SK-N-SH treated with all-trans-retinoic acid at 6 μM for 48 hours (cell line): ENCODE data around the gene TMEM219.

Source experiments
- ATAC-seq: fragments of 200-7000 bp; cut with Tn5 transposase; 3 replicates; pipeline ENCODE4 v1.9.1; 2020; ENCODE audit warnings: mild to moderate bottlenecking, moderate library complexity
- ARNTL ChIP-seq: fragments of 450-650 bp; formaldehyde crosslinking; IDR thresholded peaks from 2 replicates; pipeline ENCODE4 v1.5.0; 2020; ENCODE audit warnings: low read depth, mild to moderate bottlenecking, moderate library complexity, borderline replicate concordance
- BACH2 ChIP-seq: fragments of 250-450 bp; sonication (Bioruptor Pico); IDR thresholded peaks from 2 replicates; pipeline ENCODE4 v1.9.0; 2021; ENCODE audit warnings: mild to moderate bottlenecking, borderline replicate concordance
- CREB5 ChIP-seq: fragments of 250-450 bp; sonication (Bioruptor Pico); IDR thresholded peaks from 2 replicates; pipeline ENCODE4 v1.5.1; 2020; ENCODE audit warnings: low read depth, mild to moderate bottlenecking, moderate library complexity
- ESRRG ChIP-seq: fragments of 250-450 bp; sonication (Bioruptor Pico); IDR thresholded peaks from 2 replicates; pipeline ENCODE4 v1.6.1; 2021; ENCODE audit warnings: mild to moderate bottlenecking
- GLIS3 ChIP-seq: fragments of 250-450 bp; sonication (Bioruptor Pico); IDR thresholded peaks from 2 replicates; pipeline ENCODE4 v1.5.0; 2020; ENCODE audit warnings: mild to moderate bottlenecking, moderate library complexity
- ISL1 ChIP-seq: fragments of 250-450 bp; sonication (Bioruptor Pico); IDR thresholded peaks from 2 replicates; pipeline ENCODE4 v2.1.2; 2022; ENCODE audit warnings: mild to moderate bottlenecking, moderate library complexity
- OSR1 ChIP-seq: fragments of 250-450 bp; sonication (Bioruptor Pico); IDR thresholded peaks from 2 replicates; pipeline ENCODE4 v1.8.0; 2022; ENCODE audit warnings: moderate library complexity, mild to moderate bottlenecking, inconsistent platforms
- POU6F1 ChIP-seq: fragments of 250-450 bp; sonication (Bioruptor Pico); IDR thresholded peaks from 2 replicates; pipeline ENCODE4 v1.8.0; 2021; ENCODE audit warnings: low read depth, mild to moderate bottlenecking, moderate library complexity, borderline replicate concordance
- PPARA ChIP-seq: fragments of 250-450 bp; sonication (Bioruptor Pico); IDR thresholded peaks from 2 replicates; pipeline ENCODE4 v1.5.0; 2020; ENCODE audit warnings: mild to moderate bottlenecking, borderline replicate concordance
- RARB ChIP-seq: fragments of 250-450 bp; sonication (Bioruptor Pico); IDR thresholded peaks from 2 replicates; pipeline ENCODE4 v1.8.0; 2021; ENCODE audit warnings: mild to moderate bottlenecking, moderate library complexity
- SNAI2 ChIP-seq: fragments of 250-450 bp; sonication (Bioruptor Pico); IDR thresholded peaks from 2 replicates; pipeline ENCODE4 v1.5.0; 2020; ENCODE audit warnings: mild to moderate bottlenecking, moderate library complexity
- TCF4 ChIP-seq: fragments of 250-450 bp; sonication (Bioruptor Pico); IDR thresholded peaks from 2 replicates; pipeline ENCODE4 v1.8.0; 2021; ENCODE audit warnings: mild to moderate bottlenecking, moderate library complexity, borderline replicate concordance
- TOX ChIP-seq: fragments of 250-450 bp; sonication (Bioruptor Pico); IDR thresholded peaks from 2 replicates; pipeline ENCODE4 v1.8.0; 2021; ENCODE audit warnings: mild to moderate bottlenecking, moderate library complexity, borderline replicate concordance
- TSHZ2 ChIP-seq: fragments of 250-450 bp; sonication (Bioruptor Pico); IDR thresholded peaks from 2 replicates; pipeline ENCODE4 v1.5.0; 2020; ENCODE audit warnings: mild to moderate bottlenecking, moderate library complexity
- ZC3H10 ChIP-seq: fragments of 250-450 bp; sonication (Bioruptor Pico); IDR thresholded peaks from 2 replicates; pipeline ENCODE4 v1.5.1; 2021; ENCODE audit warnings: mild to moderate bottlenecking, moderate library complexity
- ZFP3 ChIP-seq: fragments of 250-450 bp; sonication (Bioruptor Pico); IDR thresholded peaks from 2 replicates; pipeline ENCODE4 v1.5.0; 2020; ENCODE audit warnings: mild to moderate bottlenecking, moderate library complexity
- ZFP30 ChIP-seq: fragments of 450-650 bp; formaldehyde crosslinking; IDR thresholded peaks from 2 replicates; pipeline ENCODE4 v1.5.0; 2022; ENCODE audit warnings: mild to moderate bottlenecking, moderate library complexity
- ZNF70 ChIP-seq: fragments of 450-650 bp; formaldehyde crosslinking; IDR thresholded peaks from 2 replicates; pipeline ENCODE4 v1.5.0; 2020; ENCODE audit warnings: mild to moderate bottlenecking, moderate library complexity
- ZNF8 ChIP-seq: fragments of 450-650 bp; formaldehyde crosslinking; IDR thresholded peaks from 2 replicates; pipeline ENCODE4 v1.5.0; 2020; ENCODE audit warnings: mild to moderate bottlenecking, moderate library complexity
- TF ChIP-seq, protein P1 (sequence below): fragments of 250-450 bp; sonication (Bioruptor Pico); IDR thresholded peaks from 2 replicates; pipeline ENCODE4 v1.8.0; 2020; ENCODE audit warnings: mild to moderate bottlenecking, moderate library complexity, borderline replicate concordance
- TF ChIP-seq, protein P2 (sequence below): fragments of 250-450 bp; sonication (Bioruptor Pico); IDR thresholded peaks from 2 replicates; pipeline ENCODE4 v1.5.1; 2021; ENCODE audit warnings: mild to moderate bottlenecking, moderate library complexity

Gene TMEM219

DNA sequence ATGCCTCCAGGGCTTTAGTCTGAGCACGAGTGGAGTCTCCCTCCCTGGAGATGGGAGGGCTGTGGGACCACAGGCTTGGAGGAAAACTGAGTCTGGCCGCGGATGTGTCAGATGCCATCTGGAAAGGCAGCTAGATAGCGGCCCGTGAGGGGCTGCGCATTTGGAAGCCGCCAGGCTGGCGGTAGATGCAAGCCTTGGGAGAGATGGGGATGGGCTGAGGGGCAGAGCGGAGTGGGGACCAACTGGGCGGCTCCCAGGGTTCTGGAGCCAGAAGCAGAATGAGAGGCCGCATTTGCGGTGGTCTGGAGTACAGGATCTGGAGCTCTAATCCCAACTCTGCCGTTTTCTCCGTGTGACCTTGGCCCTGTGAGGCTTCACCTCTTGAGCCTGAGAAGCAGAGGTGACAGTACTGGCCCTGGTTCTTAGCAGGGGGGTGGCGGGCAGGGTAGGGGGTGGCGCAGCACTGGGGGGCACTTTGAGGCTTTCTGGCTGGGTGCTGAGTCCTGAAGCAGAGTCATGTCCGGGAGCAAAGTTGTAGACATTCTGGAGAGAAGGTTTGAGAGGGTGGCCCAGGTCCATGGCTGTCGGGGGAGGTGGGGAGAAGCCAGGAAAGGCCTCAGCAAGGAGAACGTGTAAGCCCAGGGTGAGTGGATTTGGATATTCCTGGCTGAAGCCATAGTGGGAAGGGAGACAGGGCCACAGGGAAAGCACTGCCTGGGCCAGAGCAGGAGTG is 40.9 kb downstream of the TMEM219 start:
- TF ChIP-seq POU6F1 (CRISPR knock-in tag) (no peak), TCF4 (CRISPR knock-in tag) (no peak), CREB5 (CRISPR knock-in tag) (no peak), PPARA (CRISPR knock-in tag) (no peak), RARB (CRISPR knock-in tag) (no peak), ZNF8 (no peak), TSHZ2 (CRISPR knock-in tag) (no peak), OSR1 (CRISPR knock-in tag) (no peak), ZFP30 (CRISPR knock-in tag) (no peak), ZC3H10 (CRISPR knock-in tag) (no peak), ZFP3 (CRISPR knock-in tag) (no peak), SNAI2 (CRISPR knock-in tag) (no peak), TOX (no peak), BACH2 (no peak), ISL1 (CRISPR knock-in tag) (no peak), ESRRG (CRISPR knock-in tag) (no peak), GLIS3 (CRISPR knock-in tag) (no peak)
- TF ChIP-seq, protein P1, sequence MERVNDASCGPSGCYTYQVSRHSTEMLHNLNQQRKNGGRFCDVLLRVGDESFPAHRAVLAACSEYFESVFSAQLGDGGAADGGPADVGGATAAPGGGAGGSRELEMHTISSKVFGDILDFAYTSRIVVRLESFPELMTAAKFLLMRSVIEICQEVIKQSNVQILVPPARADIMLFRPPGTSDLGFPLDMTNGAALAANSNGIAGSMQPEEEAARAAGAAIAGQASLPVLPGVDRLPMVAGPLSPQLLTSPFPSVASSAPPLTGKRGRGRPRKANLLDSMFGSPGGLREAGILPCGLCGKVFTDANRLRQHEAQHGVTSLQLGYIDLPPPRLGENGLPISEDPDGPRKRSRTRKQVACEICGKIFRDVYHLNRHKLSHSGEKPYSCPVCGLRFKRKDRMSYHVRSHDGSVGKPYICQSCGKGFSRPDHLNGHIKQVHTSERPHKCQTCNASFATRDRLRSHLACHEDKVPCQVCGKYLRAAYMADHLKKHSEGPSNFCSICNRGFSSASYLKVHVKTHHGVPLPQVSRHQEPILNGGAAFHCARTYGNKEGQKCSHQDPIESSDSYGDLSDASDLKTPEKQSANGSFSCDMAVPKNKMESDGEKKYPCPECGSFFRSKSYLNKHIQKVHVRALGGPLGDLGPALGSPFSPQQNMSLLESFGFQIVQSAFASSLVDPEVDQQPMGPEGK, result no peak
- ATAC-seq, result no peak

DNA sequence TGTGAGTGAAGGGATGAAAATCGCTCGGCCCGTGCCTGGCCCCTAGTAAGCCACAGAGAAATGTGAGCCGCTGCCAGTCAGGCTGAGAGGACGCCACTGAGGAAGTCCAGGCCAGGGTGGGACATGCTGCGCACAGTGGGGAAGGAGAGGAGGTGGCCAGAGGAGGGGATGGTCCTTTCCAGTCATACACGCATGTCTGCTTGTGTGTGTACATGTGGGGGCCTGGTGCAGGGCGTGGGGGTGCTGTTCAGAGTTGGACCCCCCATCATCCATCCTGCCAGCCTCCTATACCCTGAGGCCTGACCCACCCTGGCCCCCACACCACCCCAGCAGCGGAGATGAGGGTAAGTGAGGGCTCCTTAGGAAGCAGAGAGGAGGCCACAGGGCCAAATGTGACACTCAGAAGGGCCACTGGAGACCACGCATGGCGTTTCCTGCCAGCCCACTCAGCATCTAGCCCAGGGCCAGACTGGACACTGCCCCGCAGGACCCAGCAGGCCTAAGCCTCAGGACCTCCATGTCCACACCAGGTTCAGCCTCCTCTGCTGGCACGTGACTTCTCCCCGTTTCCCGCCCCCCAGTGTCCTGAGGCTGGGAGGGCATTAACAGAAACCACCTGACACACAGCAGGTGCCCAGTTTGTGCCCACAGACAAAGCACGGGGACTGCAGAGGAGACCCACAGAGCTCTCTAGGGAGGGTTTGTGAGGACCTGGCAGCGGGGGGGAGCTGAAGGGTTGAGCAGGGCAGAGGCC is 42.0 kb downstream of the TMEM219 start:
- ATAC-seq, result no peak
- TF ChIP-seq TCF4 (CRISPR knock-in tag) (no peak), ISL1 (CRISPR knock-in tag) (no peak), PPARA (CRISPR knock-in tag) (no peak)

GRCh38 chr16:30004424-30004776 is 42.5 kb downstream of the TMEM219 start:
- TF ChIP-seq SNAI2 (CRISPR knock-in tag) (no peak), ESRRG (CRISPR knock-in tag) (no peak), OSR1 (CRISPR knock-in tag) (no peak)
- no peak for ATAC-seq

DNA sequence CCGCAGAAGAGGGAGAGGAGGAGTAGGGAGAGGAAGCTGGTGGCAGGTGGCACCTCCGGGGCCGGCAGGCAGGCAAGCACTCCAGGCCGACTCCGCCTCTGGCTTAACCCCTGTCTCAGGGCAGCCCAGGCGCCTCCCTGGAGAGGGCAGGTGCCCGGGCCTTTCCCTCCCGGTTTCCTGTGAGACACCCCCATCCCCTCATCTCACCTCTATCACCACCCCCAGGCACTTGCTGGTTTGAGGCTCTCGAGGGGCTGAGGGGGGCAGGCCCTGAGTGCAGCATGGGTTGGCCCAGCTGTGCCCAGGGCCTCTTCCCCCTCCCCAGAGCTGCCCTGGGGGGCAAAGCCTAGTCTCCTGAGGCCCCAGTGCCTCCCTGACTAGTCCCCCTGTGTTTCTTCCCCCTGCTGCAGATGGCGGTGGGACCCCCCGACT is 42.9 kb downstream of the TMEM219 start:
- no peak for ATAC-seq

More for the DNA sequence above, 42.9 kb downstream of the TMEM219 start:
- TF ChIP-seq OSR1 (CRISPR knock-in tag) (no peak), ZNF70 (CRISPR knock-in tag) (no peak), TOX (no peak), ARNTL (CRISPR knock-in tag) (no peak), PPARA (CRISPR knock-in tag) (no peak), TCF4 (CRISPR knock-in tag) (no peak)
- TF ChIP-seq, protein P2, sequence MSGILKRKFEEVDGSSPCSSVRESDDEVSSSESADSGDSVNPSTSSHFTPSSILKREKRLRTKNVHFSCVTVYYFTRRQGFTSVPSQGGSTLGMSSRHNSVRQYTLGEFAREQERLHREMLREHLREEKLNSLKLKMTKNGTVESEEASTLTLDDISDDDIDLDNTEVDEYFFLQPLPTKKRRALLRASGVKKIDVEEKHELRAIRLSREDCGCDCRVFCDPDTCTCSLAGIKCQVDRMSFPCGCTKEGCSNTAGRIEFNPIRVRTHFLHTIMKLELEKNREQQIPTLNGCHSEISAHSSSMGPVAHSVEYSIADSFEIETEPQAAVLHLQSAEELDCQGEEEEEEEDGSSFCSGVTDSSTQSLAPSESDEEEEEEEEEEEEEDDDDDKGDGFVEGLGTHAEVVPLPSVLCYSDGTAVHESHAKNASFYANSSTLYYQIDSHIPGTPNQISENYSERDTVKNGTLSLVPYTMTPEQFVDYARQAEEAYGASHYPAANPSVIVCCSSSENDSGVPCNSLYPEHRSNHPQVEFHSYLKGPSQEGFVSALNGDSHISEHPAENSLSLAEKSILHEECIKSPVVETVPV, result no peak
- TF ChIP-seq, all 23 proteins: peak for 0
